HPDE6-E6E7 (cell line): Measurements from ENCODE around the gene FLYWCH1.
"Not testable (repeated sequence)": the region's sequence is repeated elsewhere in the genome, so short reads cannot be mapped to it uniquely, and the experiment has no call there.

Experiments
- DNase-seq: peaks from one replicate; pipeline ENCODE4 v3.0.0; 2011; ENCODE audit warnings: missing footprints; ENCODE audit errors: extremely low spot score

The FLYWCH1 gene

GRCh38 chr16:2926650-2926999 lies 14.9 kb downstream of the FLYWCH1 start:
- no peak for DNase-seq

GRCh38 chr16:2927010-2927646 lies 15.4 kb downstream of the FLYWCH1 start:
- no peak for DNase-seq

- DNase-seq = not testable (repeated sequence)
Measured at GRCh38 chr16:2928151-2928550, 16.4 kb downstream of the FLYWCH1 start.

GRCh38 chr16:2928796-2929195 lies 17.1 kb downstream of the FLYWCH1 start:
- DNase-seq = no peak

- DNase-seq = no peak
Measured at GRCh38 chr16:2929693-2930092, 18.0 kb downstream of the FLYWCH1 start.

- no peak for DNase-seq
Measured at GRCh38 chr16:2930236-2930635, 18.5 kb downstream of the FLYWCH1 start.

- DNase-seq = not testable (repeated sequence)
Measured at GRCh38 chr16:2931231-2931914, 19.6 kb downstream of the FLYWCH1 start.

GRCh38 chr16:2933136-2933535 lies 21.4 kb downstream of the FLYWCH1 start:
- DNase-seq = no peak

- no peak for DNase-seq
Measured at GRCh38 chr16:2933701-2934100, 22.0 kb downstream of the FLYWCH1 start.

- DNase-seq = no peak
Measured at GRCh38 chr16:2934450-2934849, 22.7 kb downstream of the FLYWCH1 start.

- no peak for DNase-seq
Measured at GRCh38 chr16:2936436-2937011, 24.8 kb downstream of the FLYWCH1 start.

- DNase-seq = no peak
Measured at GRCh38 chr16:2937170-2937569, 25.4 kb downstream of the FLYWCH1 start.

- no peak for DNase-seq
Measured at GRCh38 chr16:2938206-2938605, 26.5 kb downstream of the FLYWCH1 start.

GRCh38 chr16:2939968-2940367 lies 28.2 kb downstream of the FLYWCH1 start:
- DNase-seq = no peak

GRCh38 chr16:2942045-2942444 lies 30.3 kb downstream of the FLYWCH1 start:
- no peak for DNase-seq

- DNase-seq = not testable (repeated sequence)
Measured at GRCh38 chr16:2943716-2944115, 32.0 kb downstream of the FLYWCH1 start.

- no peak for DNase-seq
Measured at GRCh38 chr16:2946649-2947048, 34.9 kb downstream of the FLYWCH1 start.

- no peak for DNase-seq
Measured at GRCh38 chr16:2948807-2949704, 37.3 kb downstream of the FLYWCH1 start.

- DNase-seq = no peak
Measured at GRCh38 chr16:2949705-2950352, 38.1 kb downstream of the FLYWCH1 start.

GRCh38 chr16:2950353-2950724 lies 38.6 kb downstream of the FLYWCH1 start:
- no peak for DNase-seq

GRCh38 chr16:2950773-2951172 lies 39.0 kb downstream of the FLYWCH1 start:
- no peak for DNase-seq

GRCh38 chr16:2952679-2953078 lies 40.9 kb downstream of the FLYWCH1 start:
- DNase-seq = no peak
